IPS-NIHi7 (cell line): Measurements from ENCODE around the gene SERPINC1.
"Not testable (repeated sequence)": the region's sequence is repeated elsewhere in the genome, so short reads cannot be mapped to it uniquely, and the experiment has no call there.

Source experiments
- DNase-seq: peaks from one replicate; pipeline ENCODE4 v3.0.0; 2012; ENCODE audit warnings: mixed read lengths; ENCODE audit errors: extremely low spot score

The SERPINC1 gene

GRCh38 chr1:173917149-173917548 is at the start of gene SERPINC1:
Gene SERPINC1, minus strand, starts transcription at chr1:173917327. Its CDS starts 68 bp downstream, at chr1:173917259.
- DNase-seq, result no peak

- not testable (repeated sequence) for DNase-seq
Observed at GRCh38 chr1:173965896-173966295, 48.8 kb upstream of the SERPINC1 start.

- no peak for DNase-seq
Observed at GRCh38 chr1:173963477-173963876, 46.4 kb upstream of the SERPINC1 start.

GRCh38 chr1:173960625-173961024 is 43.5 kb upstream of the SERPINC1 start:
- DNase-seq, result no peak

- DNase-seq, result no peak
Observed at GRCh38 chr1:173954179-173954578, 37.1 kb upstream of the SERPINC1 start.

GRCh38 chr1:173948594-173948993 is 31.5 kb upstream of the SERPINC1 start:
- no peak for DNase-seq

GRCh38 chr1:173946380-173946921 is 29.3 kb upstream of the SERPINC1 start:
- DNase-seq, result no peak

GRCh38 chr1:173937062-173937461 is 19.9 kb upstream of the SERPINC1 start:
- no peak for DNase-seq

- no peak for DNase-seq
Observed at GRCh38 chr1:173934440-173934839, 17.3 kb upstream of the SERPINC1 start.

GRCh38 chr1:173930541-173930940 is 13.4 kb upstream of the SERPINC1 start:
- not testable (repeated sequence) for DNase-seq

- DNase-seq, result no peak
Observed at GRCh38 chr1:173925306-173926242, 8.4 kb upstream of the SERPINC1 start.

- DNase-seq, result no peak
Observed at GRCh38 chr1:173920861-173921260, 3.7 kb upstream of the SERPINC1 start.

GRCh38 chr1:173917635-173918493 is 737 bp upstream of the SERPINC1 start:
- no peak for DNase-seq

- no peak for DNase-seq
Observed at GRCh38 chr1:173916667-173917066, 460 bp downstream of the SERPINC1 start.

- no peak for DNase-seq
Observed at GRCh38 chr1:173915596-173915995, 1.5 kb downstream of the SERPINC1 start.

- peak; percentile 75 for DNase-seq
Observed at GRCh38 chr1:173914366-173914871, 2.7 kb downstream of the SERPINC1 start.

- DNase-seq, result no peak
Observed at GRCh38 chr1:173913111-173913510, 4.0 kb downstream of the SERPINC1 start.

- DNase-seq, result no peak
Observed at GRCh38 chr1:173903827-173904531, 13.1 kb downstream of the SERPINC1 start.

- no peak for DNase-seq
Observed at GRCh38 chr1:173900992-173901391, 16.1 kb downstream of the SERPINC1 start.

GRCh38 chr1:173900427-173900826 is 16.7 kb downstream of the SERPINC1 start:
- DNase-seq, result no peak

GRCh38 chr1:173894189-173894588 is 22.9 kb downstream of the SERPINC1 start:
- no peak for DNase-seq
